NCI-H446 (cell line): ENCODE measurements around the gene APOA5.
"Not testable (repeated sequence)": the region's sequence is repeated elsewhere in the genome, so short reads cannot be mapped to it uniquely, and the experiment has no call there.

Experiments used
- DNase-seq, 2 experiments: peaks; one replicate each; lab custom pipeline; 2025; lab: John Stamatoyannopoulos, UW

Gene APOA5

GRCh38 chr11:116827461-116827860, 35.8 kb upstream of the APOA5 start:
- DNase-seq: no peak

GRCh38 chr11:116826751-116827431, 35.2 kb upstream of the APOA5 start:
- DNase-seq: no peak

- DNase-seq: no peak
Observed at GRCh38 chr11:116825854-116826750, 34.4 kb upstream of the APOA5 start.

- no peak for DNase-seq
Observed at GRCh38 chr11:116825434-116825833, 33.8 kb upstream of the APOA5 start.

- no peak for DNase-seq
Observed at GRCh38 chr11:116823031-116823843, 31.6 kb upstream of the APOA5 start, which contains the start of gene APOA4. APOA4 (minus strand) TSS chr11:116823304; CDS start chr11:116823191, 113 bp downstream.

- no peak for DNase-seq
Observed at GRCh38 chr11:116822575-116822974, 30.9 kb upstream of the APOA5 start.

- no peak for DNase-seq
Observed at GRCh38 chr11:116821050-116821918, 29.6 kb upstream of the APOA5 start.

GRCh38 chr11:116819049-116819448, 27.4 kb upstream of the APOA5 start:
- no peak for DNase-seq

- no peak for DNase-seq
Observed at GRCh38 chr11:116814502-116814901, 22.8 kb upstream of the APOA5 start.

GRCh38 chr11:116813781-116814471, 22.2 kb upstream of the APOA5 start:
- no peak for DNase-seq

GRCh38 chr11:116813170-116813569, 21.5 kb upstream of the APOA5 start:
- DNase-seq: no peak

GRCh38 chr11:116812109-116812508, 20.4 kb upstream of the APOA5 start:
- no peak for DNase-seq

- no peak for DNase-seq
Observed at GRCh38 chr11:116811194-116811593, 19.5 kb upstream of the APOA5 start.

- no peak for DNase-seq
Observed at GRCh38 chr11:116808262-116809175, 16.8 kb upstream of the APOA5 start.

GRCh38 chr11:116807601-116808261, 16.1 kb upstream of the APOA5 start:
- DNase-seq: no peak

GRCh38 chr11:116804001-116804400, 12.3 kb upstream of the APOA5 start:
- no peak for DNase-seq

- DNase-seq: not testable (repeated sequence)
Observed at GRCh38 chr11:116801662-116802061, 10.0 kb upstream of the APOA5 start.

GRCh38 chr11:116800610-116801009, 8.9 kb upstream of the APOA5 start:
- DNase-seq: no peak

GRCh38 chr11:116798368-116798767, 6.7 kb upstream of the APOA5 start:
- DNase-seq: no peak
